HFFc6 (cell line): ENCODE results near the gene MVK. TPM values are rescaled to one million over a fixed set of nuclear protein-coding genes. Genes with fewer than 3 reads are reported as not detected.

ENCODE experiments used
- DNase-seq: peaks from one replicate; pipeline ENCODE4 v3.0.0-alpha.2; 2018
- H3K27ac Mint-ChIP-seq: 2 replicates; pipeline ENCODE4 v1.8.0; 2020; ENCODE audit warnings: mild to moderate bottlenecking, mixed read lengths
- H3K27me3 Mint-ChIP-seq: 2 replicates; pipeline ENCODE4 v1.8.0; 2021; ENCODE audit warnings: mild to moderate bottlenecking, moderate library complexity, mixed read lengths; ENCODE audit not compliant: insufficient read depth
- H3K36me3 Mint-ChIP-seq: 2 replicates; pipeline ENCODE4 v1.8.0; 2021; ENCODE audit warnings: low read depth, mixed read lengths
- H3K4me1 Mint-ChIP-seq: 2 replicates; pipeline ENCODE4 v1.8.0; 2020; ENCODE audit warnings: low read depth, mixed read lengths
- H3K4me3 Mint-ChIP-seq: 2 replicates; pipeline ENCODE4 v1.8.0; 2020; ENCODE audit warnings: mild to moderate bottlenecking, moderate library complexity, mixed read lengths
- H3K9me3 Mint-ChIP-seq: 2 replicates; pipeline ENCODE4 v1.8.0; 2020; ENCODE audit warnings: mild to moderate bottlenecking, mixed read lengths
- CTCF ChIP-seq: fragments of 200-600 bp; sonication (generic); IDR thresholded peaks from 2 replicates; pipeline ENCODE4 v1.5.0; 2021; ENCODE audit warnings: antibody characterized with exemption, mild to moderate bottlenecking
- total RNA-seq, 6 experiments: library from RNA; stranded (reverse); fragmentation: NEBNext Ultra II Directional; extraction: Animal tissue kit (Norgen Biotek cat#: 25700); gene quantifications; 2 replicates in 1 of 6; 3 replicates in 5 of 6; pipeline ENCODE4 v1.2.3, GENCODE V29; 2021

MVK gene
- total RNA-seq, 6 experiments from 2014 or later: 7.1 to 10.4 (median 7.9) TPM

- no peak overlapping the region for H3K4me3 Mint-ChIP-seq
- TF ChIP-seq CTCF: no peak
- no peaks in the 10 kb centered on the region for H3K9me3 Mint-ChIP-seq
- peaks cover 32% of the 10 kb centered on the region for H3K27me3 Mint-ChIP-seq
- no peak for DNase-seq
- H3K36me3 Mint-ChIP-seq: no peaks in the 10 kb centered on the region
- H3K27ac Mint-ChIP-seq: no peak overlapping the region
- no peaks in the 10 kb centered on the region for H3K4me1 Mint-ChIP-seq
These were observed 69.0 kb downstream of the MVK start for GRCh38 chr12:109642506-109643132.

GRCh38 chr12:109645194-109645593 lies 71.6 kb downstream of the MVK start:
- no peaks in the 10 kb centered on the region for H3K4me1 Mint-ChIP-seq
- H3K36me3 Mint-ChIP-seq: no peaks in the 10 kb centered on the region
- H3K27ac Mint-ChIP-seq: no peak overlapping the region
- no peak for TF ChIP-seq CTCF
- no peak for DNase-seq
- H3K9me3 Mint-ChIP-seq: no peaks in the 10 kb centered on the region
- no peak overlapping the region for H3K4me3 Mint-ChIP-seq
- peaks cover 38% of the 10 kb centered on the region for H3K27me3 Mint-ChIP-seq

GRCh38 chr12:109645708-109646107 lies 72.1 kb downstream of the MVK start:
- H3K27ac Mint-ChIP-seq: no peak overlapping the region
- peaks cover 36% of the 10 kb centered on the region for H3K27me3 Mint-ChIP-seq
- H3K9me3 Mint-ChIP-seq: no peaks in the 10 kb centered on the region
- H3K4me3 Mint-ChIP-seq: no peak overlapping the region
- H3K4me1 Mint-ChIP-seq: no peaks in the 10 kb centered on the region
- DNase-seq: no peak
- no peaks in the 10 kb centered on the region for H3K36me3 Mint-ChIP-seq
- TF ChIP-seq CTCF: no peak

Other genes starting within 250 kb of the MVK start
- gene MYO1H, start 225.9 kb upstream of the MVK start, total RNA-seq: not detected
- 100 to 1,000 TPM; 127 to 145 (median 134) TPM for gene KCTD10, start 96.5 kb upstream of the MVK start, total RNA-seq
- gene UBE3B, start 96.2 kb upstream of the MVK start, total RNA-seq: 10 to 100 TPM; 41.3 to 43.6 (median 43.1) TPM
- gene MMAB, start 290 bp upstream of the MVK start, total RNA-seq: 10 to 100 TPM; 12.8 to 23.1 (median 18.7) TPM
- under 1 TPM; 0.46 to 0.65 (median 0.64) TPM for gene FAM222A, start 140.0 kb downstream of the MVK start, total RNA-seq